Measurements from ENCODE around the gene FAM83F.

DNA sequence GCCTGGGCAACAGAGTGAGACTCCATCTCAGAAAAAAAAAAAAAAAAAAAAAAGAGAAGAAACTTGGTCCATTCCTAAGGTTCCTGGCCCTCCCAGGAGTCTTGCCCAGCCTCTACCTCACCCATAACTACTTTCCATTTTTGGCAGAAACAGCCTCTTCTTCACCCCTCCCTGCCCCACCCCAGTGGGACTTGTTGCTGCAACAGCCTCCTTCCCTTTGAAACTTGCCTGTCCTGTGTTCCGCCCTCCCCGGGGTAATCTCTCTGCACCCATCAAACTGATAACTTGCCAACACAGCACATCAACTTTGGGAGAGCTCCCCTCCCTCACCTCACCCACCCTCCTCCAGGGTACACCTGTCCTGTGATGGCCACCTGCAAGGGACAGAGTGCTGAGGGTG lies 10.0 kb upstream of the FAM83F start:
- TF ChIP-seq, protein P1, sequence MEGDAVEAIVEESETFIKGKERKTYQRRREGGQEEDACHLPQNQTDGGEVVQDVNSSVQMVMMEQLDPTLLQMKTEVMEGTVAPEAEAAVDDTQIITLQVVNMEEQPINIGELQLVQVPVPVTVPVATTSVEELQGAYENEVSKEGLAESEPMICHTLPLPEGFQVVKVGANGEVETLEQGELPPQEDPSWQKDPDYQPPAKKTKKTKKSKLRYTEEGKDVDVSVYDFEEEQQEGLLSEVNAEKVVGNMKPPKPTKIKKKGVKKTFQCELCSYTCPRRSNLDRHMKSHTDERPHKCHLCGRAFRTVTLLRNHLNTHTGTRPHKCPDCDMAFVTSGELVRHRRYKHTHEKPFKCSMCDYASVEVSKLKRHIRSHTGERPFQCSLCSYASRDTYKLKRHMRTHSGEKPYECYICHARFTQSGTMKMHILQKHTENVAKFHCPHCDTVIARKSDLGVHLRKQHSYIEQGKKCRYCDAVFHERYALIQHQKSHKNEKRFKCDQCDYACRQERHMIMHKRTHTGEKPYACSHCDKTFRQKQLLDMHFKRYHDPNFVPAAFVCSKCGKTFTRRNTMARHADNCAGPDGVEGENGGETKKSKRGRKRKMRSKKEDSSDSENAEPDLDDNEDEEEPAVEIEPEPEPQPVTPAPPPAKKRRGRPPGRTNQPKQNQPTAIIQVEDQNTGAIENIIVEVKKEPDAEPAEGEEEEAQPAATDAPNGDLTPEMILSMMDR (IDR thresholded peaks at IDR 0.05; ENCODE audit: low read depth, low read length) = no peak
- no peak for TF ChIP-seq EZH2phosphoT487 (IDR thresholded peaks at IDR 0.05; ENCODE audit: low read depth)

All from OCI-LY3 (cell line).